K562 (cell line): ENCODE data around the gene A1BG. TPM values are rescaled to one million over a fixed set of nuclear protein-coding genes. Genes with fewer than 3 reads are reported as not detected.

Source experiments
- CBX8 ChIP-seq: fragments of 200-600 bp; sonication (generic); IDR thresholded peaks from 2 replicates; pipeline ENCODE4 v1.6.1; 2012; ENCODE audit warnings: borderline replicate concordance, mixed run types, low read depth, mild to moderate bottlenecking, moderate library complexity, mixed read lengths, low read length, control low read depth, inconsistent platforms; ENCODE audit not compliant: poor library complexity, severe bottlenecking; ENCODE audit errors: extremely low read depth
- ETS2 ChIP-seq: IDR thresholded peaks from 2 replicates; pipeline ENCODE4 v1.6.1; 2016; ENCODE audit warnings: borderline replicate concordance, missing genetic modification characterization, mild to moderate bottlenecking, moderate library complexity, missing compliant biosample characterization; ENCODE audit not compliant: poor library complexity, severe bottlenecking
- KAT7 ChIP-seq: sonication (generic); formaldehyde crosslinking; IDR thresholded peaks from 2 replicates; pipeline ENCODE4 v1.8.0; 2022; ENCODE audit warnings: missing genetic modification reagents, mild to moderate bottlenecking, borderline replicate concordance
- NR2C1 ChIP-seq, 2 experiments: fragments of 450-650 bp; IDR thresholded peaks; 2 replicates each; pipeline ENCODE4 v1.6.1; 2017; ENCODE audit warnings: mild to moderate bottlenecking in 2 of 2, antibody characterized with exemption in 1 of 2, inconsistent platforms in 1 of 2, missing compliant biosample characterization in 1 of 2, missing genetic modification characterization in 1 of 2
- NR2C2 ChIP-seq, 2 experiments: fragments of 200-800 bp in 1 of 2; sonication (Bioruptor generic) in 1 of 2; sonication (generic) in 1 of 2; formaldehyde crosslinking in 1 of 2; IDR thresholded peaks; 2 replicates each; pipeline versions ENCODE4 v1.6.1 to v1.8.0; 2016 to 2022; ENCODE audit warnings: mild to moderate bottlenecking in 1 of 2, missing compliant biosample characterization in 1 of 2, missing genetic modification characterization in 1 of 2, missing genetic modification reagents in 1 of 2
- TRIM24 ChIP-seq, 2 experiments: fragments of 450-650 bp; IDR thresholded peaks; 2 replicates each; pipeline ENCODE4 v1.6.1; 2016
- ZKSCAN3 ChIP-seq: fragments of 250-450 bp; sonication (Bioruptor Pico); IDR thresholded peaks from 2 replicates; pipeline ENCODE4 v1.4.0; 2020
- ZNF584 ChIP-seq: fragments of 200-800 bp; sonication (Bioruptor generic); IDR thresholded peaks from 2 replicates; pipeline ENCODE4 v1.6.1; 2016; ENCODE audit warnings: low read depth, mild to moderate bottlenecking, missing genetic modification characterization, missing compliant biosample characterization
- ZNF644 ChIP-seq: fragments of 200-800 bp; sonication (Bioruptor generic); IDR thresholded peaks from 2 replicates; pipeline ENCODE4 v1.6.1; 2016; ENCODE audit warnings: low read depth, missing genetic modification characterization, missing compliant biosample characterization
- polyA plus RNA-seq, 8 experiments: library from polyadenylated mRNA; depleted of rRNA in 4 of 8; stranded (reverse) in 5 of 8; unstranded in 3 of 8; fragments of >200 nt; fragmentation: Nextera tagmentation in 2 of 8; fragmentation: Illumina TruSeq in 1 of 8; extraction: Ambion mirVana in 2 of 8; extraction: Trizol in 1 of 8; gene quantifications; 2 replicates each; pipeline versions ENCODE4 v1.2.1 to v1.2.3, GENCODE V29; 2011 to 2014; ENCODE audit warnings: inconsistent platforms in 1 of 8, missing spikeins in 1 of 8
- total RNA-seq, 7 experiments: library from RNA; depleted of rRNA in 6 of 7; stranded (reverse); fragments of >200 nt in 6 of 7; fragmentation: Illumina TruSeq in 2 of 7; extraction: Trizol in 2 of 7; gene quantifications; 2 replicates each; pipeline versions ENCODE4 v1.2.1 to v1.2.3, GENCODE V29; 2011 to 2021; ENCODE audit warnings: low replicate concordance in 1 of 7
- TF ChIP-seq, protein P1 (sequence below): IDR thresholded peaks from 2 replicates; pipeline ENCODE4 v1.6.1; 2016; ENCODE audit warnings: missing genetic modification characterization, missing compliant biosample characterization
- TF ChIP-seq, protein P2 (sequence below): fragments of 250-450 bp; sonication (Bioruptor Pico); IDR thresholded peaks from 2 replicates; pipeline ENCODE4 v1.5.0; 2021; ENCODE audit warnings: mild to moderate bottlenecking, borderline replicate concordance
- TF ChIP-seq, protein P3 (sequence below): fragments of 450-650 bp; IDR thresholded peaks from 2 replicates; pipeline ENCODE4 v1.6.1; 2016; ENCODE audit warnings: low read depth, mild to moderate bottlenecking, moderate library complexity
- TF ChIP-seq, protein P4 (sequence below): sonication (generic); formaldehyde crosslinking; IDR thresholded peaks from 2 replicates; pipeline ENCODE4 v1.8.1; 2023; ENCODE audit warnings: mild to moderate bottlenecking, missing genetic modification reagents
- TF ChIP-seq, protein P5 (sequence below): sonication (generic); formaldehyde crosslinking; IDR thresholded peaks from 2 replicates; pipeline ENCODE4 v1.8.0; 2022; ENCODE audit warnings: mild to moderate bottlenecking, low read depth, missing genetic modification reagents

Gene A1BG
- total and polyA plus RNA-seq, 9 of the 15 experiments (the other 6 are each of a cell fraction or from before 2014, with no cell fraction given): 0.10 to 19.8 (median 2.6) TPM

GRCh38 chr19:58346961-58347929, 6.0 kb downstream of the A1BG start (continued):
- TF ChIP-seq, protein P1, sequence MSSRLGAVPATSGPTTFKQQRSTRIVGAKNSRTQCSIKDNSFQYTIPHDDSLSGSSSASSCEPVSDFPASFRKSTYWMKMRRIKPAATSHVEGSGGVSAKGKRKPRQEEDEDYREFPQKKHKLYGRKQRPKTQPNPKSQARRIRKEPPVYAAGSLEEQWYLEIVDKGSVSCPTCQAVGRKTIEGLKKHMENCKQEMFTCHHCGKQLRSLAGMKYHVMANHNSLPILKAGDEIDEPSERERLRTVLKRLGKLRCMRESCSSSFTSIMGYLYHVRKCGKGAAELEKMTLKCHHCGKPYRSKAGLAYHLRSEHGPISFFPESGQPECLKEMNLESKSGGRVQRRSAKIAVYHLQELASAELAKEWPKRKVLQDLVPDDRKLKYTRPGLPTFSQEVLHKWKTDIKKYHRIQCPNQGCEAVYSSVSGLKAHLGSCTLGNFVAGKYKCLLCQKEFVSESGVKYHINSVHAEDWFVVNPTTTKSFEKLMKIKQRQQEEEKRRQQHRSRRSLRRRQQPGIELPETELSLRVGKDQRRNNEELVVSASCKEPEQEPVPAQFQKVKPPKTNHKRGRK (tag): no peak
- TF ChIP-seq CBX8 (no peak), NR2C1 (IDR thresholded peaks at IDR 0.05) (no peak), NR2C1 (tag; IDR thresholded peaks at IDR 0.05) (no peak), ZNF644 (no peak), NR2C2 (CRISPR knock-in tag; IDR thresholded peaks at IDR 0.05) (no peak), NR2C2 (tag; IDR thresholded peaks at IDR 0.05) (no peak), KAT7 (CRISPR knock-in tag) (0 out of 2 replicates have a peak, but pooled peaks have one; percentile 60), ETS2 (tag) (no peak), TRIM24 (IDR thresholded peaks at IDR 0.05) (0 out of 4 replicates have a peak, but pooled peaks of 1 of the 2 experiments have one; percentile 44), ZKSCAN3 (CRISPR knock-in tag) (no peak), ZNF584 (no peak)
- TF ChIP-seq, protein P2, sequence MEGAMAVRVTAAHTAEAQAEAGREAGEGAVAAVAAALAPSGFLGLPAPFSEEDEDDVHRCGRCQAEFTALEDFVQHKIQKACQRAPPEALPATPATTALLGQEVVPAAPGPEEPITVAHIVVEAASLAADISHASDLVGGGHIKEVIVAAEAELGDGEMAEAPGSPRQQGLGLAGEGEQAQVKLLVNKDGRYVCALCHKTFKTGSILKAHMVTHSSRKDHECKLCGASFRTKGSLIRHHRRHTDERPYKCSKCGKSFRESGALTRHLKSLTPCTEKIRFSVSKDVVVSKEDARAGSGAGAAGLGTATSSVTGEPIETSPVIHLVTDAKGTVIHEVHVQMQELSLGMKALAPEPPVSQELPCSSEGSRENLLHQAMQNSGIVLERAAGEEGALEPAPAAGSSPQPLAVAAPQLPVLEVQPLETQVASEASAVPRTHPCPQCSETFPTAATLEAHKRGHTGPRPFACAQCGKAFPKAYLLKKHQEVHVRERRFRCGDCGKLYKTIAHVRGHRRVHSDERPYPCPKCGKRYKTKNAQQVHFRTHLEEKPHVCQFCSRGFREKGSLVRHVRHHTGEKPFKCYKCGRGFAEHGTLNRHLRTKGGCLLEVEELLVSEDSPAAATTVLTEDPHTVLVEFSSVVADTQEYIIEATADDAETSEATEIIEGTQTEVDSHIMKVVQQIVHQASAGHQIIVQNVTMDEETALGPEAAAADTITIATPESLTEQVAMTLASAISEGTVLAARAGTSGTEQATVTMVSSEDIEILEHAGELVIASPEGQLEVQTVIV (CRISPR knock-in tag): no peak
- TF ChIP-seq, protein P3, sequence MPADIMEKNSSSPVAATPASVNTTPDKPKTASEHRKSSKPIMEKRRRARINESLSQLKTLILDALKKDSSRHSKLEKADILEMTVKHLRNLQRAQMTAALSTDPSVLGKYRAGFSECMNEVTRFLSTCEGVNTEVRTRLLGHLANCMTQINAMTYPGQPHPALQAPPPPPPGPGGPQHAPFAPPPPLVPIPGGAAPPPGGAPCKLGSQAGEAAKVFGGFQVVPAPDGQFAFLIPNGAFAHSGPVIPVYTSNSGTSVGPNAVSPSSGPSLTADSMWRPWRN: no peak
- TF ChIP-seq, protein P4, sequence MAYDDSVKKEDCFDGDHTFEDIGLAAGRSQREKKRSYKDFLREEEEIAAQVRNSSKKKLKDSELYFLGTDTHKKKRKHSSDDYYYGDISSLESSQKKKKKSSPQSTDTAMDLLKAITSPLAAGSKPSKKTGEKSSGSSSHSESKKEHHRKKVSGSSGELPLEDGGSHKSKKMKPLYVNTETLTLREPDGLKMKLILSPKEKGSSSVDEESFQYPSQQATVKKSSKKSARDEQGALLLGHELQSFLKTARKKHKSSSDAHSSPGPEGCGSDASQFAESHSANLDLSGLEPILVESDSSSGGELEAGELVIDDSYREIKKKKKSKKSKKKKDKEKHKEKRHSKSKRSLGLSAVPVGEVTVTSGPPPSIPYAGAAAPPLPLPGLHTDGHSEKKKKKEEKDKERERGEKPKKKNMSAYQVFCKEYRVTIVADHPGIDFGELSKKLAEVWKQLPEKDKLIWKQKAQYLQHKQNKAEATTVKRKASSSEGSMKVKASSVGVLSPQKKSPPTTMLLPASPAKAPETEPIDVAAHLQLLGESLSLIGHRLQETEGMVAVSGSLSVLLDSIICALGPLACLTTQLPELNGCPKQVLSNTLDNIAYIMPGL (CRISPR knock-in tag): no peak
- TF ChIP-seq, protein P5, sequence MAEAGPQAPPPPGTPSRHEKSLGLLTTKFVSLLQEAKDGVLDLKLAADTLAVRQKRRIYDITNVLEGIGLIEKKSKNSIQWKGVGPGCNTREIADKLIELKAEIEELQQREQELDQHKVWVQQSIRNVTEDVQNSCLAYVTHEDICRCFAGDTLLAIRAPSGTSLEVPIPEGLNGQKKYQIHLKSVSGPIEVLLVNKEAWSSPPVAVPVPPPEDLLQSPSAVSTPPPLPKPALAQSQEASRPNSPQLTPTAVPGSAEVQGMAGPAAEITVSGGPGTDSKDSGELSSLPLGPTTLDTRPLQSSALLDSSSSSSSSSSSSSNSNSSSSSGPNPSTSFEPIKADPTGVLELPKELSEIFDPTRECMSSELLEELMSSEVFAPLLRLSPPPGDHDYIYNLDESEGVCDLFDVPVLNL: 0 out of 2 replicates have a peak, but pooled peaks have one; percentile 10
